B cell (primary cell): ENCODE measurements around the gene IL19. TPM values are rescaled to one million over a fixed set of nuclear protein-coding genes. Genes with fewer than 3 reads are reported as not detected.

Source experiments
- ATAC-seq: fragments of 200-7000 bp; cut with Tn5 transposase; one replicate; pipeline ENCODE4 v1.10.0; 2021; ENCODE audit warnings: low read depth, mild to moderate bottlenecking, moderate number of reproducible peaks, moderate library complexity
- CTCF ChIA-PET: fragments of 350-600 bp; sonication (Branson Sonifier 250); formaldehyde crosslinking; loops from one replicate; lab custom pipeline; 2021; ENCODE audit warnings: antibody characterized with exemption, inconsistent platforms; lab: Charles Lee
- POLR2A ChIA-PET: fragments of 350-600 bp; sonication (Branson Sonifier 250); formaldehyde crosslinking; loops from one replicate; lab custom pipeline; 2021; ENCODE audit warnings: antibody characterized with exemption; lab: Charles Lee
- DNase-seq: peaks from one replicate; pipeline ENCODE4 v3.0.0; 2013
- H2AFZ ChIP-seq: 2 replicates; pipeline ENCODE4 v1.6.1; 2012; ENCODE audit warnings: mild to moderate bottlenecking, low read depth, low read length; ENCODE audit not compliant: insufficient read depth, poor library complexity, severe bottlenecking
- H3K27ac ChIP-seq, 2 donors: 1 replicate in 1 of 2; 2 replicates in 1 of 2; pipeline ENCODE4 v1.5.1; 2012 to 2013; ENCODE audit warnings: low read length in 2 of 2, mild to moderate bottlenecking in 2 of 2, moderate library complexity in 1 of 2
- H3K27me3 ChIP-seq, 4 experiments: fragments of 200-600 bp in 1 of 4; sonication (generic) in 1 of 4; replicated peaks in 1 of 4; 1 replicate in 2 of 4; 2 replicates in 2 of 4; pipeline versions ENCODE4 v1.6.1 to v1.7.0; 2013 to 2016; ENCODE audit warnings: low read length in 3 of 4, mild to moderate bottlenecking in 2 of 4, mixed read lengths in 1 of 4, moderate library complexity in 1 of 4; ENCODE audit not compliant: insufficient read depth in 4 of 4, control insufficient read depth in 3 of 4; ENCODE audit errors: control extremely low read depth in 1 of 4
- H3K36me3 ChIP-seq, 2 experiments: replicated peaks in 1 of 2; 1 replicate in 1 of 2; 2 replicates in 1 of 2; pipeline versions ENCODE4 v1.6.1 to v1.7.1; 2013; ENCODE audit warnings: low read length in 1 of 2; ENCODE audit not compliant: insufficient read depth in 2 of 2, control insufficient read depth in 1 of 2; ENCODE audit errors: control extremely low read depth in 1 of 2, extremely low read depth in 1 of 2
- H3K4me1 ChIP-seq, 2 donors: fragments of 200-600 bp in 1 of 2; sonication (generic) in 1 of 2; 1 replicate in 1 of 2; 2 replicates in 1 of 2; pipeline versions ENCODE4 v1.5.1 to v1.6.1; 2013 to 2017; ENCODE audit warnings: low read length in 2 of 2; ENCODE audit not compliant: control insufficient read depth in 2 of 2, insufficient read depth in 2 of 2
- H3K4me2 ChIP-seq: replicated peaks from 2 replicates; pipeline ENCODE3; 2012; ENCODE audit warnings: mild to moderate bottlenecking, low read depth, low read length; ENCODE audit not compliant: poor library complexity, severe bottlenecking
- H3K4me3 ChIP-seq, 5 experiments: fragments of 200-600 bp in 1 of 5; sonication (generic) in 1 of 5; 1 replicate in 3 of 5; 2 replicates in 2 of 5; pipeline versions ENCODE4 v1.5.1 to v1.7.0; 2011 to 2016; ENCODE audit warnings: low read length in 4 of 5, mild to moderate bottlenecking in 4 of 5, low read depth in 2 of 5, control low read depth in 1 of 5, moderate library complexity in 1 of 5; ENCODE audit not compliant: insufficient read depth in 1 of 5; ENCODE audit errors: control extremely low read depth in 1 of 5, extremely low read depth in 1 of 5
- H3K79me2 ChIP-seq: fragments of 200-600 bp; sonication (generic); one replicate; pipeline ENCODE4 v1.6.0; 2016; ENCODE audit warnings: low read length; ENCODE audit not compliant: control insufficient read depth, insufficient read depth
- H3K9ac ChIP-seq: fragments of 200-600 bp; sonication (generic); 2 replicates; pipeline ENCODE4 v1.6.1; 2017; ENCODE audit warnings: mild to moderate bottlenecking, low read length, moderate library complexity
- H3K9me3 ChIP-seq, 3 donors: one replicate each; pipeline versions ENCODE4 v1.6.1 to v1.7.1; 2013; ENCODE audit warnings: low read length in 2 of 3; ENCODE audit not compliant: control insufficient read depth in 2 of 3, insufficient read depth in 1 of 3; ENCODE audit errors: control extremely low read depth in 1 of 3
- H4K20me1 ChIP-seq: 2 replicates; pipeline ENCODE4 v1.6.0; 2012; ENCODE audit warnings: mild to moderate bottlenecking, low read length; ENCODE audit not compliant: insufficient read depth, control insufficient read depth, poor library complexity, severe bottlenecking
- H3K27ac Mint-ChIP-seq: one replicate; pipeline ENCODE4 v1.8.0; 2021; ENCODE audit warnings: mixed read lengths
- H3K27me3 Mint-ChIP-seq: one replicate; pipeline ENCODE4 v1.8.0; 2021; ENCODE audit warnings: mixed read lengths
- H3K4me1 Mint-ChIP-seq: one replicate; pipeline ENCODE4 v1.8.0; 2021; ENCODE audit warnings: mixed read lengths
- H3K4me3 Mint-ChIP-seq: one replicate; pipeline ENCODE4 v1.8.0; 2021; ENCODE audit warnings: mixed read lengths
- H3K9me3 Mint-ChIP-seq: one replicate; pipeline ENCODE4 v1.8.0; 2022; ENCODE audit warnings: mixed read lengths; ENCODE audit not compliant: insufficient read depth
- CTCF ChIP-seq: fragments of 200-600 bp; IDR thresholded peaks from one replicate; pipeline ENCODE4 v1.8.0; 2022; ENCODE audit warnings: antibody characterized with exemption, mild to moderate bottlenecking
- EZH2 ChIP-seq: IDR thresholded peaks from 2 replicates; pipeline ENCODE4 v1.6.1; 2012; ENCODE audit warnings: borderline replicate concordance, low read depth, mild to moderate bottlenecking, moderate library complexity, low read length; ENCODE audit not compliant: insufficient read depth, poor library complexity, severe bottlenecking
- WGBS: methylation state at CpG from one replicate; pipeline ENCODE4 v1.1.5; 2013; ENCODE audit warnings: missing lambda C conversion rate; ENCODE audit not compliant: insufficient coverage; 5-methylcytosine and 5-hydroxymethylcytosine counted together
- intact Hi-C: fragments of 100-400 bp; cut with micrococcal nuclease; formaldehyde crosslinking; loops from one replicate; pipeline ENCODE4 v1.10.0; 2022
- polyA plus RNA-seq: library from polyadenylated mRNA; depleted of rRNA; stranded (reverse); fragments of >200 nt; gene quantifications from 2 replicates; pipeline ENCODE4 v1.2.3, GENCODE V29; 2012
- total RNA-seq, 2 donors: library from RNA; stranded (reverse); fragments of 120-200 nt in 1 of 2; gene quantifications; 1 replicate in 1 of 2; 2 replicates in 1 of 2; pipeline versions ENCODE4 v1.2.3 to v1.2.4, GENCODE V29; 2013 to 2022

Gene IL19
- total and polyA plus RNA-seq, 2 donors (not counting 1 experiment from before 2014, with no cell fraction given) = 0.27 TPM; not detected in 1

GRCh38 chr1:206721454-206721853, 49.1 kb upstream of the IL19 start:
- TF ChIP-seq EZH2 = no peak
- TF ChIP-seq CTCF = no peak
- Histone ChIP-seq H3K4me2 (no peak overlapping the region), H3K4me1 (peaks cover 53 to 60% of the 10 kb centered on the region in 2 donors), H3K79me2 (peaks cover 90% of the 10 kb centered on the region), H3K36me3 (peaks cover 0 to 7% of the 10 kb centered on the region in 2 experiments), H3K4me3 (no peak overlapping the region), H3K27ac (no peak overlapping the region), H3K9ac (no peak overlapping the region), H2AFZ (no peak overlapping the region), H4K20me1 (peaks cover 81% of the 10 kb centered on the region), H3K9me3 (no peaks in the 10 kb centered on the region), H3K27me3 (no peaks in the 10 kb centered on the region)
- Mint-ChIP-seq H3K4me1 (peaks cover 78% of the 10 kb centered on the region), H3K9me3 (no peaks in the 10 kb centered on the region), H3K27ac (no peak overlapping the region), H3K4me3 (no peak overlapping the region), H3K27me3 (no peaks in the 10 kb centered on the region)
- ATAC-seq (no peak), DNase-seq (no peak)
- CTCF ChIA-PET = interaction anchor here (1.4 to 13.1 kb wide), 3 partner anchors 59 to 261 kb away, joined by 3 to 145 read pairs (median 14); no protein-coding TSS in a partner anchor
- POLR2A ChIA-PET = interaction anchor here (0.6 kb wide), 1 partner anchor 44 kb away, joined by 4 read pairs; no protein-coding TSS in a partner anchor
- no CpG with 5 or more reads among the region's 1 CpG for WGBS
- intact Hi-C loops = no loop called here

- H3K4me2 ChIP-seq = no peak overlapping the region
These were observed 47.7 kb upstream of the IL19 start for GRCh38 chr1:206722751-206723461.

More at GRCh38 chr1:206722751-206723461, 47.7 kb upstream of the IL19 start:
- H2AFZ ChIP-seq = no peak overlapping the region
- ATAC-seq = no peak
- Mint-ChIP-seq H3K4me3 (no peak overlapping the region), H3K9me3 (no peaks in the 10 kb centered on the region), H3K4me1 (peaks cover 74% of the 10 kb centered on the region), H3K27me3 (no peaks in the 10 kb centered on the region), H3K27ac (peak overlapping the region; percentile 28)
- TF ChIP-seq CTCF = no peak
- no peak for TF ChIP-seq EZH2
- ChIA-PET CTCF (interaction anchor here (0.6 to 13.1 kb wide), 11 partner anchors 10 to 259 kb away, joined by 3 to 145 read pairs (median 4); no protein-coding TSS in a partner anchor), POLR2A (interaction anchor here (0.5 to 0.6 kb wide), 2 partner anchors 62 to 252 kb away, joined by 7 to 12 read pairs; no protein-coding TSS in a partner anchor)
- intact Hi-C loops = no loop called here
- H3K36me3 ChIP-seq = peaks cover 0 to 7% of the 10 kb centered on the region in 2 experiments
- no peaks in the 10 kb centered on the region for H3K9me3 ChIP-seq
- peaks cover 90% of the 10 kb centered on the region for H3K79me2 ChIP-seq
- H3K9ac ChIP-seq = no peak overlapping the region
- 100% methylated on average over 3 of the region's 17 CpGs for WGBS
- H3K27ac ChIP-seq = no peak overlapping the region
- DNase-seq = no peak
- peaks cover 81% of the 10 kb centered on the region for H4K20me1 ChIP-seq
- no peaks in the 10 kb centered on the region for H3K27me3 ChIP-seq
- H3K4me3 ChIP-seq = no peak overlapping the region
- peaks cover 49 to 52% of the 10 kb centered on the region in 2 donors for H3K4me1 ChIP-seq
